ENCODE measurements around the gene AMDHD1. TPM values are rescaled to one million over a fixed set of nuclear protein-coding genes. Genes with fewer than 3 reads are reported as not detected.

AMDHD1 gene
- total RNA-seq, 1 donor from 2014 or later: 0.30 TPM

- Mint-ChIP-seq H3K4me3 (ENCODE audit: low read depth) (no peak overlapping the region), H3K27me3 (ENCODE audit: low read depth) (no peaks in the 10 kb centered on the region), H3K4me1 (ENCODE audit: low read depth) (no peaks in the 10 kb centered on the region), H3K9me3 (no peaks in the 10 kb centered on the region), H3K36me3 (ENCODE audit: low read depth) (no peaks in the 10 kb centered on the region), H3K27ac (no peak overlapping the region)
- intact Hi-C loops (cut with micrococcal nuclease): no loop called here
- DNase-seq (ENCODE audit: low spot score): no peak
Measured at GRCh38 chr12:95972832-95973456, 29.8 kb downstream of the AMDHD1 start.

DNA sequence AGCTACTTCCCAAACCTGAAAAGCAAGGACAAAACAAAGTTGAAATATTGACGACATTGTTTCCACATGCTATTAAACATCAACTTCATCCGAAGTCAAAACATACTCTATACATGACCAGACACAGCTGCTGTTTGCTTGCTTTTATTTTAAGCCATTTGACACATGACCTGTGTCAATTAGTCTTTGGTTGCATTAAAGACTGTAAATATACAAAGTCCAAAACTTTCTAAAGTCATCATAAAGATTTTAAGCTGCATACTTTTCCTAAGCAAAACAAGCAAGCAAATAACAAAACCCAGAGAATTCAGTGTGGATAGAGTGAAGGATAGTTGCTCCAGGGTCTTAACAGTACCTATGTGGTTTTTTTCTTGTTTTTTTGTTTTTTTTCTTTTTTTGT, 31.2 kb downstream of the AMDHD1 start:
- Mint-ChIP-seq H3K9me3 (no peaks in the 10 kb centered on the region), H3K27ac (no peak overlapping the region), H3K4me3 (ENCODE audit: low read depth) (no peak overlapping the region), H3K36me3 (ENCODE audit: low read depth) (no peaks in the 10 kb centered on the region), H3K27me3 (ENCODE audit: low read depth) (no peaks in the 10 kb centered on the region), H3K4me1 (ENCODE audit: low read depth) (no peaks in the 10 kb centered on the region)
- intact Hi-C loops (cut with micrococcal nuclease): no loop called here
- no peak for DNase-seq (ENCODE audit: low spot score)

DNA sequence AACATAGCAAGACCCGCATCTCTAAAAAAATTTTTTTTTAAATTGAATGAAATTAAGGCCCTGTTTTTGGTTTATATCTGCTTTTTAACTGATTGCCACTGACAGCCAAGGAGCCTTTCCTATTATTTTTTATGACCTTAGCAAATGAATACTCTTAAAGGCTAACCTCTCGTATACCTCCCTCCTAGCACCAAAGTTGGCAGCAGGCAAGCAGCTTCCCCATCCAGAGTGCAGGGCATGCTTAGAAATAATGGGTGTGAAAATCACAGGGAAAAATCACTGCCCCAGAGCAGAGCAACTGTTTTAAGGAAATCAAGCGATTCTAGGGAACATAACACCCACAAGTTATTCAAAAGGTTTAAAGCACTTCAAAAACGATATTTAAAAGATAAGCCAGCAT, 32.4 kb downstream of the AMDHD1 start:
- DNase-seq (ENCODE audit: low spot score): no peak
- Mint-ChIP-seq H3K27ac (no peak overlapping the region), H3K36me3 (ENCODE audit: low read depth) (no peaks in the 10 kb centered on the region), H3K9me3 (no peaks in the 10 kb centered on the region), H3K27me3 (ENCODE audit: low read depth) (no peaks in the 10 kb centered on the region), H3K4me3 (ENCODE audit: low read depth) (no peak overlapping the region), H3K4me1 (ENCODE audit: low read depth) (no peaks in the 10 kb centered on the region)
- intact Hi-C loops (cut with micrococcal nuclease): no loop called here

DNA sequence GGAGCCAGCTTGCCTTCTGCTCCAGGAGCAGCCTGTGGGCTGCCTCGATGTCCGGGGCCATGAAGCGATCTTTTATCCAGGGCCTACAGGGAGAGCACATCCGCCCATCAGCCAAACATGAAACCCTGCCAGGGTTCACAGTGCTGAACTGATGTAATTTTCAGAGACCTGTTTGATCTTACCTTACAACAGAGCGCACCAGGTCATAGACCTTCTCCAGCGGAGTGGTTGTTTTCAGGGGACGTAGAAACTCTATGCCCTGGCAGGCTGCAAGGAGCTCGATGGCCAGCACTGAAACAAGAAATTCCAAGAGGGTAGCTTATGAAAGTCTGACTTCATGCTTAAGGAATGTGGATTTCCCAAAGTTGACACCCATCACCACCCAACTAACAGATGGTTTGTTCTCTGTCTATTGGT, 33.3 kb downstream of the AMDHD1 start:
- no peaks in the 10 kb centered on the region for H3K27me3 Mint-ChIP-seq (ENCODE audit: low read depth)
- no peak for DNase-seq (ENCODE audit: low spot score)
- intact Hi-C loops (cut with micrococcal nuclease): no loop called here
- H3K9me3 Mint-ChIP-seq: no peaks in the 10 kb centered on the region
- H3K4me3 Mint-ChIP-seq (ENCODE audit: low read depth): no peak overlapping the region
- H3K4me1 Mint-ChIP-seq (ENCODE audit: low read depth): no peaks in the 10 kb centered on the region
- no peak overlapping the region for H3K27ac Mint-ChIP-seq
- no peaks in the 10 kb centered on the region for H3K36me3 Mint-ChIP-seq (ENCODE audit: low read depth)

GRCh38 chr12:95977764-95978305, 34.7 kb downstream of the AMDHD1 start:
- H3K4me3 Mint-ChIP-seq (ENCODE audit: low read depth): no peak overlapping the region
- H3K36me3 Mint-ChIP-seq (ENCODE audit: low read depth): no peaks in the 10 kb centered on the region
- H3K9me3 Mint-ChIP-seq: no peaks in the 10 kb centered on the region
- H3K27ac Mint-ChIP-seq: no peak overlapping the region
- intact Hi-C loops (cut with micrococcal nuclease): no loop called here
- DNase-seq (ENCODE audit: low spot score): no peak
- H3K27me3 Mint-ChIP-seq (ENCODE audit: low read depth): no peaks in the 10 kb centered on the region
- no peaks in the 10 kb centered on the region for H3K4me1 Mint-ChIP-seq (ENCODE audit: low read depth)

DNA sequence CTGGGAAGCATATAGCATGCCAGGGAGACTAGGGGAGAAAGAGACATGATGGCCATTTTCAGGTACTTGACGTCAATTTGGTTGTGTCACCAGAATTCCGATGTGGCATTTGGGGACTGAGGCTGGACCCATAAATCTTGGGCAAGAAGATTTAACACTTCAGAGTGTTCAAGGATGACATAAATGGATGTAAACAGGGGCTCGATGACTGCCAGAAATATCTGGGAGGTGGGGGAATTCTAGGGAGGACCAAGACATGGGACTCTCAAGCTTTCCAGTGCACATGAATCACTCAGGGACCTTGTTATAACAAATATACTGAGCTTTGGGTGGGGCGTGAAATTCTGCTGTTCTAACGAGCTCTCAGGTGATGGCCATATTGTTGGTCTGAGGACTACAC, 35.2 kb downstream of the AMDHD1 start:
- Mint-ChIP-seq H3K9me3 (no peaks in the 10 kb centered on the region), H3K36me3 (ENCODE audit: low read depth) (no peaks in the 10 kb centered on the region), H3K27me3 (ENCODE audit: low read depth) (no peaks in the 10 kb centered on the region), H3K4me1 (ENCODE audit: low read depth) (no peaks in the 10 kb centered on the region), H3K4me3 (ENCODE audit: low read depth) (no peak overlapping the region), H3K27ac (no peak overlapping the region)
- intact Hi-C loops (cut with micrococcal nuclease): no loop called here
- DNase-seq (ENCODE audit: low spot score): no peak

GRCh38 chr12:95978774-95979173, 35.6 kb downstream of the AMDHD1 start:
- Mint-ChIP-seq H3K36me3 (ENCODE audit: low read depth) (no peaks in the 10 kb centered on the region), H3K27ac (no peak overlapping the region), H3K27me3 (ENCODE audit: low read depth) (no peaks in the 10 kb centered on the region), H3K4me1 (ENCODE audit: low read depth) (no peaks in the 10 kb centered on the region), H3K9me3 (no peaks in the 10 kb centered on the region), H3K4me3 (ENCODE audit: low read depth) (no peak overlapping the region)
- intact Hi-C loops (cut with micrococcal nuclease): no loop called here
- DNase-seq (ENCODE audit: low spot score): no peak

DNA sequence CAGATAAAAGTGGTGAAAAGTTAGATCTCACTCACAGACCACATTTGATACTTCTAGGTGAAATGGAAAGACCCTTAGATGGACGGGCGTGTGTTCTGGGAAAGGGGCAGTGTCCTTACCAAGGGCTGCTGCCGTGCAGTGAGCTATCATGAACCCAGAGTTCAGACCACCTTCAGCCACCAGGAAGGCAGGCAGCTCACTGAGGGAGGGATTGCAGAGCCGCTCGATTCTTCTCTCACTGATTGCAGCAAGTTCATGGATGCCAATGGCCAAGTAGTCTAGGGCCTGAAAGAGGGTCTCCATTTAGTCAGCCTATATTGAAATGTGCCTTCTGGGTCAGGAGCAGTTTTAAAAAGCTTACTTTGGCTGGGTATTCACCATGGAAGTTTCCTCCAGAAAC, 37.3 kb downstream of the AMDHD1 start:
- no peaks in the 10 kb centered on the region for H3K36me3 Mint-ChIP-seq (ENCODE audit: low read depth)
- H3K27me3 Mint-ChIP-seq (ENCODE audit: low read depth): no peaks in the 10 kb centered on the region
- no peak for DNase-seq (ENCODE audit: low spot score)
- H3K4me1 Mint-ChIP-seq (ENCODE audit: low read depth): no peaks in the 10 kb centered on the region
- no peak overlapping the region for H3K4me3 Mint-ChIP-seq (ENCODE audit: low read depth)
- no peaks in the 10 kb centered on the region for H3K9me3 Mint-ChIP-seq
- H3K27ac Mint-ChIP-seq: no peak overlapping the region
- intact Hi-C loops (cut with micrococcal nuclease): no loop called here

- H3K4me1 Mint-ChIP-seq (ENCODE audit: low read depth): no peaks in the 10 kb centered on the region
- H3K27ac Mint-ChIP-seq: no peak overlapping the region
- H3K27me3 Mint-ChIP-seq (ENCODE audit: low read depth): no peaks in the 10 kb centered on the region
- intact Hi-C loops (cut with micrococcal nuclease): no loop called here
- no peak for DNase-seq (ENCODE audit: low spot score)
- H3K9me3 Mint-ChIP-seq: no peaks in the 10 kb centered on the region
- no peaks in the 10 kb centered on the region for H3K36me3 Mint-ChIP-seq (ENCODE audit: low read depth)
- H3K4me3 Mint-ChIP-seq (ENCODE audit: low read depth): no peak overlapping the region
Measured at GRCh38 chr12:95982602-95983001, 39.5 kb downstream of the AMDHD1 start.

DNA sequence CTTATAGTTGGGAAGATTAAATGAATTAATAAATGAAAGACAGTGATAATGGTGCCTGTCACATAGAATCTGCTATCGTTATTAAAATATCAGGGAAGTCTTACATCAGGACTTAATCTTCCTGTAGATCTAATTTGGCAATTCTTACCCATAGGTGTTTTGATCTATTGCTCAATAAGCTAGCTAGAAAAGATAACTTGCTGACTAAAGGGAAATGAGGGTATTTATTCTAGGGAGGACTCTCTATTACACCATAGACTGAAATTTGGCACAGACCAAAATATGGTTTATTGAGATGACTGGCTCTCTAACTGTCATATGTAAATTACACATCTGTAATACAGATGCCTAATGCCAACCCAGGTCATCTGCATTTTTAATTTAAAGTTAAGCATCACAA, 41.6 kb downstream of the AMDHD1 start:
- no peaks in the 10 kb centered on the region for H3K4me1 Mint-ChIP-seq (ENCODE audit: low read depth)
- no peaks in the 10 kb centered on the region for H3K36me3 Mint-ChIP-seq (ENCODE audit: low read depth)
- H3K4me3 Mint-ChIP-seq (ENCODE audit: low read depth): no peak overlapping the region
- H3K27me3 Mint-ChIP-seq (ENCODE audit: low read depth): peaks cover 6% of the 10 kb centered on the region
- no peak for DNase-seq (ENCODE audit: low spot score)
- no peaks in the 10 kb centered on the region for H3K9me3 Mint-ChIP-seq
- H3K27ac Mint-ChIP-seq: no peak overlapping the region
- intact Hi-C loops (cut with micrococcal nuclease): no loop called here

DNA sequence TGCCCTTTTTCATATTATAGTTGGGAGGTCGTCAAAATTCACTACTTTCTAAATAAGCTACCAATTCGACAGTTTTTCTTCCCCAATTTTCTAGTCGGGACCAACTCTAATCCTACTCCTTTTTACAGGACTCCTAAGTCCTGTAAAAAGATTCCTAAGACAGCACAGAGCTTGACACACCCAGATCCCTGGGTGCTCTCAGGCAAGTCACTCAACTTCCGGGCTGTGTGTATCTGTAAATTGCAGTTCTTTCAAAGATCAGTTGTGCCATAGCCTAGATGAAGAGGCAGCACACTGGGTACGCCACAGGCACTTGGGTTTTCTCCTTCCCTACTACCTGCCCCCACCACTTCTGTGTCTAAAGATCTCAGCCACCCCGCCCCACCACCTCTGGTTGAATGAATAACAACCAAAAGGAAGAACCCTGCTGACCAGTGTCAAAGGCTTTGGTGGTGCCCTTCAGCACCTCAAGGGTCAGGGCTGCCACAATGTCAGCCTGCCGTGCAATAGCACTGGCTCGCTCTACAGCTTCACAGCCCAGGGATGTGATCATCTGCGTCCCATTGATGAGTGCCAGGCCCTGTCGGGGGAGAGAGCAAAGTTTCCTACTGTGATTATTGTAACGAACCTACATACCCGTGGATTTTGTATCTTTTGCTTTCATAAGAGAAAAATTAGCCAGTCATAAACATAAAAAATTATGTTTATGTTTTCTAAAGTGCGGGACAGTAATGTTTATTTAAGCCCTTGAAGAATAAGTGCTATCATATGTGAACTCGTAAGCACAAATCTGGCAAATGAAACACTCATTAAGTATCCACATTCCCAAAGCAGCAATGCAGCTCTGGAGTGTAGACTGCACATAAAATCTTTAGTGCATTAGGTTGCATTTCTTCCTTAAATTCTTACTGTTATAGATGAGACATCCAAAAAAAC, 43.8 kb downstream of the AMDHD1 start:
- Mint-ChIP-seq H3K4me3 (ENCODE audit: low read depth) (no peak overlapping the region), H3K36me3 (ENCODE audit: low read depth) (no peaks in the 10 kb centered on the region), H3K4me1 (ENCODE audit: low read depth) (no peaks in the 10 kb centered on the region), H3K27ac (no peak overlapping the region), H3K27me3 (ENCODE audit: low read depth) (peaks cover 6% of the 10 kb centered on the region), H3K9me3 (no peaks in the 10 kb centered on the region)
- no peak for DNase-seq (ENCODE audit: low spot score)
- intact Hi-C loops (cut with micrococcal nuclease): no loop called here

DNA sequence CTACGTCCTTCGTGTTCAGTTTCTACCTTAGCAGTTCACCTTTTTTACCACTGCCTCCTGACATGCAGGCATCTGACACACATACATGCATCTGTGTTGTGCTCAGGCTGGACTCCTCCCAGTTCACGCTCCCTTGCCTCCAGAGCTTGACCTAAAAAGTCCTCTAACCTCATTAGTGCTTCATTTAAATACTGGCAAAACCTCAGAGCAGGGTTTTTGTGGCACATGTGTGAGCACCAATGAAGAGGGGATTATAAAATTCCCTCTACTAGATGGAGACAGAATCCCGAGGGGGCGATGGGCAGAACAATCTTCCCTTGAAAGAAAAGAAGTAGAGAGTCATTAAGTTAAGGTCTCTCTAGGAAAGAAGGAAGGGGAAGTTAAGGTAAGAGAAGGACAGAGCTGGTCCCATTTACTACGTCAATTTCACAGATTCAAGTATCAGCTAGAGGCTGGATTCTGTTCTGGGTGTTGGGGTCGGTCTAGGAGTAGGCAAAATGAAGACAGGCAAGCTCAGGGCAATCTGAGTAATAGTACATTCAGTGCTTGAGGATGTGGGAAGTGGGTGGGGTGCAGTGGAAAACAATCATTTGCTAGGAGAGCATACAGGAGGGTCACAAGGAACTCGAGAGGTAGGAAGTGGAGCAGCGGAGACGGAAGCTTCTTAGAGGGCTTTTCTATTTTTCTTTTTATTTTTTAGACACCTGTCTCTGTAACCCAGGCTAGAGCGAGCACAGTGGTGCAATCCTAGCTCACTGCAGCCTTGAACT, 45.6 kb downstream of the AMDHD1 start:
- intact Hi-C loops (cut with micrococcal nuclease): no loop called here
- Mint-ChIP-seq H3K27ac (no peak overlapping the region), H3K27me3 (ENCODE audit: low read depth) (peaks cover 12% of the 10 kb centered on the region), H3K36me3 (ENCODE audit: low read depth) (no peaks in the 10 kb centered on the region), H3K9me3 (no peaks in the 10 kb centered on the region), H3K4me1 (ENCODE audit: low read depth) (no peaks in the 10 kb centered on the region), H3K4me3 (ENCODE audit: low read depth) (no peak overlapping the region)
- DNase-seq (ENCODE audit: low spot score): no peak

All from activated T-helper 2 cell treated with anti-CD3 and anti-CD28 coated beads, Interferon-gamma antibody, Interleukin-2, Interleukin-4, amounts not matched to agents 10 μg/mL and 5 μg/mL and 100 μg/mL, durations not matched to agents 14 hours and 24 hours and 36 hours (primary cell).